Endothelial cell of umbilical vein (primary cell): ENCODE results near the gene C5. TPM values are rescaled to one million over a fixed set of nuclear protein-coding genes. Genes with fewer than 3 reads are reported as not detected.

Experiments used
- BruUV-seq: library from RNA; stranded (reverse); fragments of 400-500 nt; replicated peaks from 2 replicates; lab custom pipeline; 2021; lab: Mats Ljungman, UMichigan
- CTCF ChIA-PET: fragments of 300-600, 350-600 bp; sonication (Branson Sonifier 250); formaldehyde crosslinking; loops from one replicate; lab custom pipeline; 2021; ENCODE audit warnings: antibody characterized with exemption, inconsistent platforms; lab: Charles Lee
- POLR2A ChIA-PET: fragments of 300-600, 350-600 bp; sonication (Branson Sonifier 250); formaldehyde crosslinking; loops from one replicate; lab custom pipeline; 2021; ENCODE audit warnings: antibody characterized with exemption, inconsistent platforms; lab: Charles Lee
- DNase-seq: peaks from one replicate; pipeline ENCODE4 v3.0.0-alpha.2; 2011; ENCODE audit warnings: low read depth, low spot score
- FAIRE-seq: peaks from 2 replicates; lab custom pipeline; 2011; peaks lifted over from hg19 to GRCh38; lab: Jason Lieb, UNC
- H2AFZ ChIP-seq: 2 replicates; pipeline ENCODE4 v1.6.0; 2012; ENCODE audit warnings: low read depth, low read length, control low read depth, inconsistent platforms
- H3K27ac ChIP-seq: 2 replicates; pipeline ENCODE4 v1.5.1; 2011; ENCODE audit warnings: low read depth, mild to moderate bottlenecking, control low read depth, low read length, moderate library complexity; ENCODE audit not compliant: insufficient read depth
- H3K27me3 ChIP-seq, 2 experiments: 2 replicates each; pipeline versions ENCODE4 v1.6.0 to v1.6.1; 2011; ENCODE audit warnings: low read length in 2 of 2, mixed read lengths in 1 of 2; ENCODE audit not compliant: control insufficient read depth in 2 of 2, insufficient read depth in 2 of 2
- H3K36me3 ChIP-seq, 2 experiments: 2 replicates in 1 of 2; 3 replicates in 1 of 2; pipeline ENCODE4 v1.5.1; 2011; ENCODE audit warnings: low read length in 2 of 2, mild to moderate bottlenecking in 1 of 2, moderate library complexity in 1 of 2; ENCODE audit not compliant: control insufficient read depth in 2 of 2, insufficient read depth in 2 of 2; ENCODE audit errors: extremely low read depth in 1 of 2
- H3K4me1 ChIP-seq: 3 replicates; pipeline ENCODE4 v1.5.1; 2011; ENCODE audit warnings: mild to moderate bottlenecking, low read length; ENCODE audit not compliant: control insufficient read depth, insufficient read depth; ENCODE audit errors: extremely low read depth
- H3K4me2 ChIP-seq: 2 replicates; pipeline ENCODE4 v1.6.1; 2011; ENCODE audit warnings: low read length, control low read depth, mixed read lengths; ENCODE audit not compliant: insufficient read depth
- H3K4me3 ChIP-seq, 3 experiments: fragments of 200-600 bp in 1 of 3; sonication (generic), shearing (Covaris generic) in 1 of 3; replicated peaks in 1 of 3; 2 replicates each; pipeline ENCODE4 v1.5.1; 2011 to 2016; ENCODE audit warnings: control low read depth in 3 of 3, low read length in 3 of 3, mild to moderate bottlenecking in 2 of 3, inconsistent platforms in 1 of 3, low read depth in 1 of 3, moderate library complexity in 1 of 3; ENCODE audit not compliant: insufficient read depth in 1 of 3
- H3K79me2 ChIP-seq: 2 replicates; pipeline ENCODE4 v1.6.0; 2012; ENCODE audit warnings: low read length, inconsistent platforms; ENCODE audit not compliant: control insufficient read depth, insufficient read depth
- H3K9ac ChIP-seq: replicated peaks from 2 replicates; pipeline ENCODE3; 2011; ENCODE audit warnings: low read length, control low read depth; ENCODE audit not compliant: insufficient read depth; ENCODE audit errors: extremely low read depth
- H3K9me1 ChIP-seq: replicated peaks from 3 replicates; pipeline ENCODE4 v1.6.0; 2011; ENCODE audit warnings: mild to moderate bottlenecking, low read length; ENCODE audit not compliant: control insufficient read depth, insufficient read depth; ENCODE audit errors: extremely low read depth
- H3K9me3 ChIP-seq: replicated peaks from 2 replicates; pipeline ENCODE4 v1.5.1; 2012; ENCODE audit warnings: low read length, inconsistent platforms; ENCODE audit not compliant: control insufficient read depth, insufficient read depth
- H4K20me1 ChIP-seq: replicated peaks from 2 replicates; pipeline ENCODE3; 2011; ENCODE audit warnings: mild to moderate bottlenecking, low read length; ENCODE audit not compliant: control insufficient read depth, insufficient read depth; ENCODE audit errors: extremely low read depth
- CTCF ChIP-seq, 2 donors: IDR thresholded peaks; 1 replicate in 1 of 2; 2 replicates in 1 of 2; pipeline ENCODE4 v1.5.1; 2011; ENCODE audit warnings: low read length in 2 of 2, mild to moderate bottlenecking in 2 of 2, moderate library complexity in 2 of 2, control low read depth in 1 of 2, inconsistent platforms in 1 of 2, low read depth in 1 of 2; ENCODE audit not compliant: insufficient read depth in 1 of 2; ENCODE audit errors: extremely low read depth in 1 of 2
- FOS ChIP-seq: IDR thresholded peaks from 2 replicates; pipeline ENCODE4 v1.6.1; 2011; ENCODE audit warnings: mild to moderate bottlenecking, low read length, moderate library complexity, borderline replicate concordance; ENCODE audit not compliant: insufficient read depth
- GATA2 ChIP-seq: IDR thresholded peaks from 2 replicates; pipeline ENCODE4 v1.7.0; 2011; ENCODE audit warnings: low read depth, mild to moderate bottlenecking, moderate library complexity, mixed read lengths, low read length; ENCODE audit not compliant: insufficient read length, insufficient read depth
- MYC ChIP-seq: IDR thresholded peaks from one replicate; pipeline ENCODE4 v1.6.1; 2011; ENCODE audit warnings: mild to moderate bottlenecking, low read depth, low read length
- POLR2A ChIP-seq: IDR thresholded peaks from 2 replicates; pipeline ENCODE4 v1.6.1; 2012; ENCODE audit warnings: low read depth, mild to moderate bottlenecking, control low read depth, low read length
- dilution Hi-C: fragments of 300-500 bp; cut with MboI; formaldehyde crosslinking; loops from one replicate; pipeline ENCODE4 v1.15.0; 2019; ENCODE audit warnings: low sequenced_read_pairs; ENCODE audit not compliant: extremely low pct_ligation_motif_present
- intact Hi-C: fragments of 100-400 bp; cut with micrococcal nuclease; formaldehyde crosslinking; loops from one replicate; pipeline ENCODE4 v1.10.0; 2022
- polyA plus RNA-seq, 4 experiments: library from polyadenylated mRNA; depleted of rRNA in 3 of 4; stranded (reverse) in 3 of 4; unstranded in 1 of 4; fragments of >200 nt; gene quantifications; 2 replicates each; pipeline versions ENCODE4 v1.2.1 to v1.2.3, GENCODE V29; 2011 to 2012; ENCODE audit warnings: missing spikeins in 1 of 4
- total RNA-seq: library from RNA; stranded (reverse); gene quantifications from 2 replicates; pipeline ENCODE4 v1.2.3, GENCODE V29; 2021

C5 gene
- total and polyA plus RNA-seq, 2 donors (not counting 3 experiments of a cell fraction or from before 2014, with no cell fraction given), result 0.79 to 1.6 TPM

GRCh38 chr9:121073038-121073437, 23.0 kb upstream of the C5 start:
- peak; percentile 14 for DNase-seq

GRCh38 chr9:121071756-121072421, 21.8 kb upstream of the C5 start:
- peak; percentile 66 for FAIRE-seq
- Histone ChIP-seq H3K4me2 (peak overlapping the region; percentile 94), H3K27ac (peak overlapping the region; percentile 26), H3K9me3 (no peaks in the 10 kb centered on the region), H4K20me1 (no peaks in the 10 kb centered on the region), H3K4me3 (peak overlapping the region; percentile 42 to 71 (median 57)), H3K9ac (peak overlapping the region; percentile 45), H3K36me3 (no peaks in the 10 kb centered on the region), H3K4me1 (peaks cover 25% of the 10 kb centered on the region), H3K27me3 (no peaks in the 10 kb centered on the region), H3K9me1 (no peaks in the 10 kb centered on the region), H2AFZ (peak overlapping the region; percentile 80), H3K79me2 (no peaks in the 10 kb centered on the region)
- no peak for TF ChIP-seq MYC
- peak; percentile 23 for TF ChIP-seq GATA2
- TF ChIP-seq CTCF (IDR thresholded peaks at IDR 0.05; ENCODE audit: extremely low read depth in 1 of 2, insufficient read depth in 1 of 2, low read depth in 1 of 2, low read length in 2 of 2), result peak; percentile 35 to 38
- dilution Hi-C loops (no loop called here), intact Hi-C loops (loop anchor here (1.0 to 10.0 kb wide), 5 partner anchors 87 to 453 kb away; no protein-coding TSS in a partner anchor)
- BruUV-seq, result no TSS peak
- CTCF ChIA-PET, result interaction anchor here (0.9 to 4.2 kb wide), 13 partner anchors 10 to 452 kb away, joined by 3 to 61 read pairs (median 7); no protein-coding TSS in a partner anchor
- POLR2A ChIA-PET, result no interaction called here
- peak; percentile 71 for DNase-seq

More at GRCh38 chr9:121073038-121073437, 23.0 kb upstream of the C5 start:
- H3K9me1 ChIP-seq, result no peaks in the 10 kb centered on the region
- no peak overlapping the region for H2AFZ ChIP-seq
- H3K27me3 ChIP-seq, result no peaks in the 10 kb centered on the region
- no peak for FAIRE-seq
- CTCF ChIA-PET, result interaction anchor here (0.6 to 4.2 kb wide), 12 partner anchors 9 to 453 kb away, joined by 3 to 61 read pairs (median 5); no protein-coding TSS in a partner anchor
- no peaks in the 10 kb centered on the region for H3K36me3 ChIP-seq
- no peak overlapping the region for H3K9ac ChIP-seq
- no peaks in the 10 kb centered on the region for H3K9me3 ChIP-seq
- TF ChIP-seq POLR2A (no peak), FOS (no peak)
- H3K4me2 ChIP-seq, result peak overlapping the region; percentile 3
- dilution Hi-C loops, result no loop called here
- H3K4me3 ChIP-seq, result no peak overlapping the region
- peaks cover 25% of the 10 kb centered on the region for H3K4me1 ChIP-seq
- BruUV-seq, result no TSS peak
- no peak overlapping the region for H3K27ac ChIP-seq
- intact Hi-C loops, result loop anchor here (2.0 to 10.0 kb wide), 3 partner anchors 136 to 454 kb away; no protein-coding TSS in a partner anchor
- POLR2A ChIA-PET, result interaction anchor here (0.8 kb wide), 1 partner anchor 93 kb away, joined by 3 read pairs; no protein-coding TSS in a partner anchor
- H4K20me1 ChIP-seq, result no peaks in the 10 kb centered on the region
- H3K79me2 ChIP-seq, result no peaks in the 10 kb centered on the region
